ENCODE results near the gene LRRC4B. TPM values are rescaled to one million over a fixed set of nuclear protein-coding genes. Genes with fewer than 3 reads are reported as not detected.
"Not testable (repeated sequence)": the region's sequence is repeated elsewhere in the genome, so short reads cannot be mapped to it uniquely, and the experiment has no call there.

The LRRC4B gene
- total and polyA plus RNA-seq, 2 of the 8 experiments (the other 6 are each of a cell fraction or from before 2014, with no cell fraction given): 13.4 to 21.2 TPM

GRCh38 chr19:50612504-50613404 is 44.5 kb upstream of the LRRC4B start:
- not testable (repeated sequence) for DNase-seq (ENCODE audit: low read depth in 1 of 2, low spot score in 2 of 2); H2BK120ac ChIP-seq (replicated peaks; ENCODE audit: low read depth, low read length)

More at GRCh38 chr19:50612504-50613404, 44.5 kb upstream of the LRRC4B start:
- H3K4me2 ChIP-seq (ENCODE audit: insufficient read depth in 1 of 2, low read depth in 2 of 2, low read length in 2 of 2); H2BK15ac ChIP-seq (ENCODE audit: low read length); H3K14ac ChIP-seq (ENCODE audit: insufficient read length); H3K79me2 ChIP-seq (ENCODE audit: control insufficient read depth in 1 of 2, insufficient read depth in 2 of 2, low read length in 2 of 2); H3K9ac ChIP-seq (replicated peaks in 1 of 4; ENCODE audit: extremely low read depth in 1 of 4, low read depth in 3 of 4, low read length in 3 of 4); H3K27me3 ChIP-seq (replicated peaks in 1 of 4; ENCODE audit: control insufficient read depth in 3 of 4, extremely low read depth in 1 of 4, insufficient read depth in 3 of 4, low read length in 3 of 4); H3K18ac ChIP-seq (ENCODE audit: extremely low read depth, low read length); H3K79me1 ChIP-seq (ENCODE audit: low read depth, low read length); H3K23ac ChIP-seq (ENCODE audit: insufficient read length); H3K36me3 ChIP-seq (ENCODE audit: control insufficient read depth in 2 of 4, insufficient read depth in 4 of 4, low read length in 3 of 4); H3K27ac ChIP-seq (ENCODE audit: low read depth, low read length); H3K9me3 ChIP-seq (ENCODE audit: insufficient read depth in 2 of 2, low read depth in 1 of 2, low read length in 1 of 2); H3K4ac ChIP-seq (replicated peaks; ENCODE audit: insufficient read length, low read depth, low read length); H2BK20ac ChIP-seq (ENCODE audit: low read length); H2AK5ac ChIP-seq (ENCODE audit: low read depth, low read length); H3K4me3 ChIP-seq (ENCODE audit: extremely low read depth in 1 of 4, insufficient read depth in 2 of 4, low read depth in 3 of 4, low read length in 4 of 4); H2AFZ ChIP-seq (ENCODE audit: low read length); H3K23me2 ChIP-seq (ENCODE audit: low read depth, low read length); FAIRE-seq; H3K56ac ChIP-seq (replicated peaks; ENCODE audit: insufficient read length, low read depth, low read length); H4K5ac ChIP-seq (ENCODE audit: insufficient read length, low read depth, low read length); H2BK12ac ChIP-seq (ENCODE audit: low read depth, low read length); H3K4me1 ChIP-seq (replicated peaks in 1 of 4; ENCODE audit: control insufficient read depth in 3 of 4, insufficient read depth in 4 of 4, low read length in 3 of 4); POLR2A ChIA-PET (ENCODE audit: partially characterized antibody); H4K20me1 ChIP-seq (replicated peaks in 1 of 2; ENCODE audit: control insufficient read depth in 1 of 2, insufficient read depth in 2 of 2, low read length in 2 of 2); H2BK5ac ChIP-seq (ENCODE audit: low read depth, low read length); H4K91ac ChIP-seq (replicated peaks; ENCODE audit: insufficient read length, low read length); H4K8ac ChIP-seq (ENCODE audit: extremely low read depth, insufficient read depth, low read length): not testable (repeated sequence)
- WGBS, 2 experiments (ENCODE audit: extremely low coverage in 1 of 2, insufficient coverage in 1 of 2, insufficient read length in 1 of 2, insufficient replicate concordance in 2 of 2, low coverage in 1 of 2, low lambda C conversion rate in 2 of 2, missing lambda C conversion rate in 1 of 2): 89% methylated on average over 11 of the region's 11 CpGs; no CpG with 5 or more reads in 1 of the 2 experiments
- CTCF ChIA-PET (ENCODE audit: partially characterized antibody): interaction anchor here (1.1 kb wide), 2 partner anchors 75 to 94 kb away, joined by 3 read pairs; no protein-coding TSS in a partner anchor
